GM21529 (cell line): Measurements from ENCODE around the gene CD48.
"Not testable (repeated sequence)": the region's sequence is repeated elsewhere in the genome, so short reads cannot be mapped to it uniquely, and the experiment has no call there.

ENCODE experiments used
- ATAC-seq: cut with Tn5 transposase; IDR thresholded peaks from one replicate; pipeline ENCODE4 v1.9.1; 2021; ENCODE audit not compliant: unreplicated experiment

CD48 gene

DNA sequence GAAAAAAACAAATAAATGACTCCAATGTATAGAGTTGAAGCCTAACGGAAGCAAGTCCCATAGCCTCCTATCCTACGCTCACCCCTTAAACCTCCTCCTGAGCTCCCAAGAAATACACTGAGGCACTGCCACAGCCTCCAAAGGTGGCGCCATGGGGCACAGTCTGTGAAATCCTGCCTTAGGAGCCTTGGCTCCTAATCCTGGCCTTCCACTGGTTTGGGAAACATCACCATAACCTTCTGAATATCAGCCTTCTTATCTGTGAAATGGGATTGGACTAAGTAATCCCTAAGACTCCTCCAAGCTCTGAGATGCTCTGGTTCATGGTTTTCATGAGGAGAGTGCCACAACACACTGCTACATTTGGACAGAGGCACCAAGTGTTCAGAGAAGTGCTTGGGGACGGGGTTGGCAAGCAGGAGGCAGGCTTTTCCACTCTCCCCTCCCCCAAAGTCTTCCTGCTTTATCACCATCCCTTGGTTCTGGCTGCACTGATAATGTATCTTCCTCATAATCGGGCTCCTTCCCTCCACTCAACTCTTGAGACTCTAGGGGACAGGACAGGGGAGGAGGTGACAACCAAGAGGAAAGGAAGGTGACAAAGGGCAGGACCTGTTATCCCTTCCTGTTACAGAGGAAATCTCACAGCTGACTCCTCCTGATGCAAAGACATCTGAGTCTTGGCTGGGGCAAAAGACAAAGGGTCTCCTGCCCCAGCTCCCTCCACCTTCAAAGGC lies 30.2 kb upstream of the CD48 start:
- no peak for ATAC-seq

- no peak for ATAC-seq
These were observed 29.5 kb upstream of the CD48 start for GRCh38 chr1:160741092-160741501.

- ATAC-seq, result no peak
These were observed 28.6 kb upstream of the CD48 start for GRCh38 chr1:160740133-160740688.

DNA sequence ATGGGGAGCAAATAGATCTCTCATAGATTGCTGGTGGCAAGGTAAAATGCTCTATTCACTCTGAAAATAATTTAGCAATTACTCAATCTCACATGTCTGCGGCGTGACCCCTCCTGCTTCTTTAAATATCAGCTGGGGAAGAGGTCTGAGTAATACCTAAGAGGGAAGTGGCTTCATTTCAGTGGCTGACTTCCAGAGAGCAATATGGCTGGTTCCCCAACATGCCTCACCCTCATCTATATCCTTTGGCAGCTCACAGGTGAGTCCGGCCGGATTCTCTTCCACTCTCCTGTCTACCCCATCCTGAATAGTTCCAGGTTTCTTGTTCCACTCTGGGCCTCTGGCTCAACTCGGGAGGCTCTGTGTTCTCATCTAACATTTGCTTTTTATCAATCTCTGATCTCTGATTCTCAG lies 27.5 kb upstream of the CD48 start, which contains the start of gene SLAMF7:
TSS of gene SLAMF7 (plus strand) at position 150 of the 414 bp plus-strand sequence. CDS start at position 205, 55 bp downstream.
- peak; percentile 65 for ATAC-seq

GRCh38 chr1:160738271-160738670 lies 26.6 kb upstream of the CD48 start:
- ATAC-seq, result no peak

GRCh38 chr1:160734301-160734700 lies 22.7 kb upstream of the CD48 start:
- no peak for ATAC-seq

DNA sequence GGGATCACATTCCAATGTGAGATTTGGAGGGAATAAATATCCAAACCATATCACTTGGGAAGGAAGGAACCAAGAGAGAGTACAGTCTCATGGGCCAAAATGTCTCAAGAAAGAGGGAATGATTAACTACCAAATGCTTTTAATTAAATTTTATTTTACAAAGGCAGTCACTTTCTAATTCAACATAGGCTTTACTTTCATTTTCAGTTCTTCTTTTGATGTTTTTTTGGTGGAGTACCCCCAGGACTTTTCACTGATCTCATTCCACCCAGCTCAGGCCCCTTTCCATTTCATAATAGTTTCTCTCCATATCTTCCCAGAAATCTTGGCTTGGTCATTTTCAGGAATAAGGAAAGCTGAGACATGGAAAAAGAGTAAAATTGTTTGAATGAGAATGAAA lies 22.3 kb upstream of the CD48 start:
- ATAC-seq, result no peak

DNA sequence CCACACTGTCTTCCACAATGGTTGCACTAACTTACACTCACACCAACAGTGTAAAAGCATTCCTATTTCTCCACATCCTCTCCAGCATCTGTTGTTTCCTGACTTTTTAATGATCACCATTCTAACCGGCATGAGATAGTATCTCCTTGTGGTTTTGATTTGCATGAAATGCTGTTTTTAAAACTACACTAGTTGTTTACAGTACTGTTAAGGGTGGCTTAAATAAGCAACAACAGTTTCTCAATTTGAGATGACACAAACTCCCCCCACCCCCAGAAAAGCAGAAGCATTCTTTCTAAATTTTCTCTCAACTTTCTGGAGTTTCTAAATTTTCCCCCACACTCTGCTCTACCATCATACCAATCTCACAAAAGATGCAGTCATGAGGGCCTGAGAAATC lies 20.4 kb upstream of the CD48 start:
- ATAC-seq, result no peak

DNA sequence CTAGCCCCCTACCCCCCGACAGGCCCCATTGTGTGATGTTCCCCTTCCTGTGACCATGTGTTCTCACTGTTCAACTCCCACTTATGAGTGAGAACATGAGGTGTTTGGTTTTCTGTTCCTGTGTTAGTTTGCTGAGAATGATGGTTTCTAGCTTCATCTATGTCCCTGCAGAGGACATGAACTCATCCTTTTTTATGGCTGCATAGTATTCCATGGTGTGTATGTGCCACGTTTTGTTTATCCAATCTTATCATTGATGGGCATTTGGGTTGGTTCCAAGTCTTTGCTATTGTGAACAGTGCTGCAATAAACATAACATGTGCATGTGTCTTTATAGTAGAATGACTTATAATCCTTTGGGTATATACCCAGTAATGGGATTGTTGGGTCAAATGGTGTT lies 19.9 kb upstream of the CD48 start:
- not testable (repeated sequence) for ATAC-seq

- no peak for ATAC-seq
These were observed 15.7 kb upstream of the CD48 start for GRCh38 chr1:160727316-160727640.

- no peak for ATAC-seq
These were observed 15.1 kb upstream of the CD48 start for GRCh38 chr1:160726498-160727315.

GRCh38 chr1:160726114-160726497 lies 14.5 kb upstream of the CD48 start:
- no peak for ATAC-seq

- no peak for ATAC-seq
These were observed 13.0 kb upstream of the CD48 start for GRCh38 chr1:160724465-160725242.

- no peak for ATAC-seq
These were observed 11.7 kb upstream of the CD48 start for GRCh38 chr1:160723332-160723731.

DNA sequence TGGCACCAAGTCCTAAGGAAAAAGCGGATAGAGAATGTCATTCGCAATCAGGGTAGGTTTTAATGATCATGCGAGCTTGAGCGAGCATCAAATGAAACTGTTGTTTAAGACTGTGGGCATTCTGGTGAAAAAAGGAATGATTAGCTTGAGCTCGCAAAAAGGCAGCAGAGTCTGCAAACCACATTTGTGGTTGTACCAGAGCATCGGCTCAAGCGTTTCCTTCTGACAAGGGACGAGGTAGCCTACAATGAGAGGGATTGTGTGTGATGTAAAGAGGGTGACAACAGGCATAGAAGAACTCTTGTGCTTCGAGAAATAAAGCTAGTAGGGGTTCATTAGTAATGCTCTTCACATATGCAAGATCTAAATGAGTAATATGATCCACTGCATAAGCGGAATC lies 11.1 kb upstream of the CD48 start:
- ATAC-seq, result no peak

DNA sequence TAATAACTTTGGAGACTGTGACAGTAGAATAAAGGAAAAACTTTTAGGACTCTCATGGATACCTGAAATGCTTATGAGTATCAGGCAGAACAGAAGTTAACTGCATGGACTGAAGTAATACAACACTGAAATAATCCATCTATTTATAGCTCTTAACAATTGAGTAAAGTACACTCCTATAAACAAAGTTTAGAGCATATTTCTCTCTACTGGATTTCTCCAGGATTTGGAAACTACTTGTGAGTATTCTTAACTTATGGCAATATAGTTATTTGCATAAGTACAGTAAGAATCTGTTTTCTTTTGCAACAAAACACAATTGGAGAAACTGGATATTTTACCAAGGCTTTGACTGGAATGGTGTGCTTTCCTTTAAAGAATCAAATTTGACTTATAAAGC lies 9.9 kb upstream of the CD48 start:
- ATAC-seq, result no peak

GRCh38 chr1:160720356-160721085 lies 8.9 kb upstream of the CD48 start:
- no peak for ATAC-seq

- ATAC-seq, result no peak
These were observed 6.6 kb upstream of the CD48 start for GRCh38 chr1:160718210-160718609.

GRCh38 chr1:160717306-160717705 lies 5.7 kb upstream of the CD48 start:
- ATAC-seq, result no peak

DNA sequence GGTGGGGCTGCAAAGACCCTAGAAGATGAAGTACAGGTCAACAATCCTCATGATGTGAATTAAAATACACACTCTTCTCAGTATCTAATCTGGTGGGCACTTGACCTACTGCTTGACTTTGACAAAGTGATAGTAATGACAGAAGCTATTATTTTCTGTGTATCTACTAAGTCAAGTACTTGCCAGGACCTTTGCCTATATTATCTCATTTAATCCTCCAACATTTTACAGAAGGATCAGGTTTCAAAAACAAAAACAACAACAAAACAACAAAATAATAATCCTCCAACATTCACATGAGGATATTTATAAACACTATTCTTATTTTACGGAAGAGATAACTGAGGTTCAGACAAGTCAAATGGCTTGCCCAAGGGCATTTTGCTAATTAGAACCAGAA lies 4.4 kb upstream of the CD48 start:
- ATAC-seq, result no peak
